A673 (cell line): ENCODE results near the gene LAPTM4A. TPM values are rescaled to one million over a fixed set of nuclear protein-coding genes. Genes with fewer than 3 reads are reported as not detected.
A peak's percentile ranks its signal among the peaks of the same experiment; 100 is the strongest.

ENCODE experiments used
- BruUV-seq: library from RNA; stranded (reverse); fragments of 400-500 nt; replicated peaks from 2 replicates; lab custom pipeline; 2021; lab: Mats Ljungman, UMichigan
- CTCF ChIA-PET: fragments of 300-600 bp; sonication (Branson Sonifier 250); formaldehyde crosslinking; loops from one replicate; lab custom pipeline; 2022; ENCODE audit warnings: antibody characterized with exemption; lab: Charles Lee
- POLR2A ChIA-PET: fragments of 300-600 bp; sonication (Branson Sonifier 250); formaldehyde crosslinking; loops from one replicate; lab custom pipeline; 2022; ENCODE audit warnings: antibody characterized with exemption; ENCODE audit not compliant: low non-redundant PET; lab: Charles Lee
- DNase-seq: peaks from one replicate; pipeline ENCODE4 v3.0.0-alpha.2; 2015; ENCODE audit warnings: low spot score
- H3K27ac ChIP-seq: fragments of 200-600 bp; sonication (generic); 2 replicates; pipeline ENCODE4 v1.5.1; 2016; ENCODE audit warnings: mixed run types, low read depth, mild to moderate bottlenecking, mixed read lengths, antibody characterized with exemption, low read length; ENCODE audit not compliant: poor library complexity, severe bottlenecking
- H3K27me3 ChIP-seq: fragments of 200-600 bp; sonication (generic); replicated peaks from 2 replicates; pipeline ENCODE4 v1.6.1; 2017; ENCODE audit warnings: mixed run types, low read depth, mild to moderate bottlenecking, mixed read lengths, antibody characterized with exemption, low read length; ENCODE audit not compliant: insufficient read depth, poor library complexity
- H3K36me3 ChIP-seq: fragments of 200-600 bp; sonication (generic); 2 replicates; pipeline ENCODE4 v1.6.1; 2016; ENCODE audit warnings: mixed run types, mild to moderate bottlenecking, mixed read lengths, antibody characterized with exemption, low read length; ENCODE audit not compliant: insufficient read depth, poor library complexity, severe bottlenecking
- H3K4me1 ChIP-seq: fragments of 200-600 bp; sonication (generic); 2 replicates; pipeline ENCODE4 v1.6.1; 2017; ENCODE audit warnings: mixed run types, mild to moderate bottlenecking, mixed read lengths, antibody characterized with exemption, low read length; ENCODE audit not compliant: insufficient read depth, poor library complexity, severe bottlenecking
- H3K4me3 ChIP-seq: fragments of 200-600 bp; sonication (generic); 2 replicates; pipeline ENCODE4 v1.5.1; 2016; ENCODE audit warnings: low read depth, mixed run types, mild to moderate bottlenecking, mixed read lengths, low read length; ENCODE audit not compliant: poor library complexity, severe bottlenecking
- H3K9me3 ChIP-seq: fragments of 200-600 bp; sonication (generic); 2 replicates; pipeline ENCODE4 v1.6.1; 2016; ENCODE audit warnings: mixed run types, low read depth, mild to moderate bottlenecking, mixed read lengths, antibody characterized with exemption, low read length; ENCODE audit not compliant: poor library complexity, severe bottlenecking
- CTCF ChIP-seq: fragments of 300-800, 200-600 bp; sonication (generic); conservative IDR thresholded peaks from 2 replicates; pipeline ENCODE4 v1.5.1; 2017; ENCODE audit warnings: low read depth, mild to moderate bottlenecking, antibody characterized with exemption, low read length, moderate library complexity, mixed read lengths
- EZH2 ChIP-seq: fragments of 200-600 bp; sonication (generic); IDR thresholded peaks from 2 replicates; pipeline ENCODE4 v1.6.1; 2017; ENCODE audit warnings: borderline replicate concordance, low read depth, mild to moderate bottlenecking, mixed read lengths, antibody characterized with exemption, low read length; ENCODE audit not compliant: poor library complexity, severe bottlenecking
- intact Hi-C: fragments of 100-400 bp; cut with micrococcal nuclease; formaldehyde crosslinking; loops from one replicate; pipeline ENCODE4 v1.10.0; 2022; ENCODE audit not compliant: unreplicated experiment
- total RNA-seq: library from RNA; stranded (reverse); gene quantifications from 2 replicates; pipeline ENCODE4 v1.2.3, GENCODE V29; 2021

LAPTM4A gene
- total RNA-seq, 1 experiment from 2014 or later, result 158 TPM

DNA sequence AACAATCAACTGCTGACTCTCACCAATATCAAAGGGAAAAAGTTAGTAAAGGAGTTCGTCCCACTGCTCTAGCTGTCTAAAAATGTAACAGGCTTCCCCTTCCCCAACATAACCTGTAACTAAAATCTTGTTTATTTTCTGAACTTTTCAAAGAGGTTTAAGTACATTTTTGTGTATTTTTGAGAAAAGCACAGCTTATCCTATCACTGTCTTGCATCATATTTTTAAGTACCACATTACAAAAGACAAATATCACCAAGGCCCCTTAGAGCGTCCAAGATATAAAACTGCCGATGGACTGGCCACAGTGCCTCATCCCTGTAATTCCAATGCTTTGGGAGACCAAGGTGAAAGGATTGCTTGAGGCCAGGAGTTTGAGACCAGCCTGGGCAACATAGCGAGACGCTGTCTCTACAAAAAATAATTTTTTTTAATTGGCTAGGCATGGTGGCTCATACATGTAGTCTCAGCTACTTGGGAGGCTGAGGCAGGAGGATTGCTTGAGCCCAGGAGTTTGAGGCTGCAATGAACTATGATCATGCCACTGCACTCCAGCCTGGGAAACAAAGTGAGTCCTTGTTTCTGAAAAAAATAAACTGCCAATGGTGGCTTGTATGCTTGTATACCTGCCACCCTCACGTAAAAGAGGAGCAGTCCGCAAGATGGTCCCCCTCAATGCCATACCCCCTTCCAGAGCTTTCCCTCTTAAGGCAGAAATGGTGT, 21.2 kb upstream of the LAPTM4A start:
- POLR2A ChIA-PET, result no interaction called here
- DNase-seq, result no peak
- intact Hi-C loops, result no loop called here
- Histone ChIP-seq H3K4me3 (no peak overlapping the region), H3K36me3 (no peaks in the 10 kb centered on the region), H3K27me3 (no peaks in the 10 kb centered on the region), H3K9me3 (no peaks in the 10 kb centered on the region), H3K27ac (peak overlapping the region; percentile 56), H3K4me1 (peaks cover 3% of the 10 kb centered on the region)
- CTCF ChIA-PET, result no interaction called here
- BruUV-seq, result no TSS peak
- TF ChIP-seq EZH2 (no peak), CTCF (no peak)

DNA sequence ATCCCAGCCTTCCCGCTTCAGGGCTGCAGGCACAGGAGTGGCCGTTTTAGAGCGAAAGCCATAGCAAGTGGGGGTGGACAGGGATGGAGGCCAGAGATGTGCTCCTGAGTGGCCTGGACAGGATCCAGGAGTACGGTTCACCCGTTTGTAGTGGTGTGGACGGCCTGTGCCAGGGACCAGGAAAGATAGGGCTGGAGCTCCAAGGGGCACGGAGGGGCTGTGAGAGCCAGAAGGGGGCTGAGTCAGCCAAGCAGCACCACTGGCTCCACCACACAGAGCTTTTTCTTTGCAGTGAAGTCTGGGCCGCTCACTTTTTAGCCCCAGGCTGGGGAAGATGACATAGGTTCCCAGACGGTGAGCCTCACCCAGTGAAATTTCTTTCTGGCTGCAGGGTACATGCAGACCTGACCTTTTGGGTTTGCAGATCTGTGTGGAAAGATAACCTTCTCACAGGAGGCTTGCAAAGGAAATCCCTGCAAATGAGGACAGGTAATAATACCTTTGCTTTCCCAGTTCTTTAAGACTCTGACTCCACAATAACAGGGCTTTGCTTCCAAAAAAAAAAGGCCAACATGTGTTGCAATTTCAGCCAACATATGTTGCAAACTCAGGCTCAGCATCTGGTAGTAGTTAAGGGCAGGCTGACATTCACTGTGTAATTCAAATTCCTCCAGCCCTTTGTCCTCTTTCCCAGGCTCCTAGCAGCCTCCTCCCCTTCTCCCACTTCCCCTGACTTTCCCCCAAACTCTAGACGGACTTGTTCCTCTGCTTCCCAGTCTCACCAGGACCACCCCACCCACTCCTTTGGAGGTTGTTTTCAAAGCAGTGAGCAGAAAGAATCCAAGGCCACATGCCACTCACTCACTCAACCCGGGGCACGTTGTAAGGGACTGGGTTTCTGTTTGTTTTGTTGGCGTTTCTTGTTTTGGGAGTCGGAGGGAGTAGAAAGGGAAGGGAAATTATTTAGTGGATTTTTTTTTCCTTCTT, 20.3 kb upstream of the LAPTM4A start:
- H3K9me3 ChIP-seq, result no peaks in the 10 kb centered on the region
- H3K27ac ChIP-seq, result peak overlapping the region; percentile 56
- no TSS peak for BruUV-seq
- POLR2A ChIA-PET, result no interaction called here
- intact Hi-C loops, result no loop called here
- no peak overlapping the region for H3K4me3 ChIP-seq
- H3K27me3 ChIP-seq, result no peaks in the 10 kb centered on the region
- DNase-seq, result peak; percentile 65
- CTCF ChIA-PET, result no interaction called here
- H3K36me3 ChIP-seq, result no peaks in the 10 kb centered on the region
- H3K4me1 ChIP-seq, result peaks cover 5% of the 10 kb centered on the region
- TF ChIP-seq CTCF (no peak), EZH2 (no peak)

DNA sequence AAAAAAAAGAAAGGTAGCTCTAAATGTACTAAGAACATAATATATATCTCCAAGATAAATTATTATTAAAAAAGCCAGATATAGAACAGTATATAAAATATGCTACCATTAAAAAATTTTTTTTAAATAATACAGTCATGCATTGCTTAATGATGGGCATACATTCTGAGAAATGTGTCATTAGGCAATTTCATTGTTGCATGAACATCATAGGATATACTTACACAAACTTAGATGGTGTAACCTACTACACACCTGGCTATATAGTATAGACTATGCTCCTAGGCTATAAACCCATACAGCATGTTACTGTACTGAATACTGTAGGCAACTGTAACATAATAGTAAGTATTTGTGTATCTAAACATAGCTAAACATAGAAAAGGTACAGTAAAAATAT, 18.3 kb upstream of the LAPTM4A start:
- H3K4me3 ChIP-seq, result no peak overlapping the region
- peaks cover 18% of the 10 kb centered on the region for H3K4me1 ChIP-seq
- no peaks in the 10 kb centered on the region for H3K27me3 ChIP-seq
- intact Hi-C loops, result no loop called here
- POLR2A ChIA-PET, result no interaction called here
- no TSS peak for BruUV-seq
- H3K36me3 ChIP-seq, result no peaks in the 10 kb centered on the region
- no peak for TF ChIP-seq EZH2
- no peak for TF ChIP-seq CTCF
- no peaks in the 10 kb centered on the region for H3K9me3 ChIP-seq
- DNase-seq, result no peak
- CTCF ChIA-PET, result no interaction called here
- no peak overlapping the region for H3K27ac ChIP-seq
